A375 (cell line): Measurements from ENCODE around the gene STARD7. TPM values are rescaled to one million over a fixed set of nuclear protein-coding genes. Genes with fewer than 3 reads are reported as not detected.

Experiments used
- total RNA-seq: library from RNA; depleted of rRNA; stranded (reverse); fragments of >200 nt; shearing (Covaris generic); gene quantifications from 2 replicates; pipeline ENCODE4 v1.2.3, GENCODE V29; 2014; rRNA removed

STARD7 gene, protein sequence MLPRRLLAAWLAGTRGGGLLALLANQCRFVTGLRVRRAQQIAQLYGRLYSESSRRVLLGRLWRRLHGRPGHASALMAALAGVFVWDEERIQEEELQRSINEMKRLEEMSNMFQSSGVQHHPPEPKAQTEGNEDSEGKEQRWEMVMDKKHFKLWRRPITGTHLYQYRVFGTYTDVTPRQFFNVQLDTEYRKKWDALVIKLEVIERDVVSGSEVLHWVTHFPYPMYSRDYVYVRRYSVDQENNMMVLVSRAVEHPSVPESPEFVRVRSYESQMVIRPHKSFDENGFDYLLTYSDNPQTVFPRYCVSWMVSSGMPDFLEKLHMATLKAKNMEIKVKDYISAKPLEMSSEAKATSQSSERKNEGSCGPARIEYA
- 66.6 and 73.0 TPM in 2 replicates for total RNA-seq

GRCh38 chr2:96208143-96209010 is at the start of gene STARD7:
TSS of gene STARD7 (minus strand) at chr2:96208827. CDS start at chr2:96208434, 393 bp downstream.

DNA sequence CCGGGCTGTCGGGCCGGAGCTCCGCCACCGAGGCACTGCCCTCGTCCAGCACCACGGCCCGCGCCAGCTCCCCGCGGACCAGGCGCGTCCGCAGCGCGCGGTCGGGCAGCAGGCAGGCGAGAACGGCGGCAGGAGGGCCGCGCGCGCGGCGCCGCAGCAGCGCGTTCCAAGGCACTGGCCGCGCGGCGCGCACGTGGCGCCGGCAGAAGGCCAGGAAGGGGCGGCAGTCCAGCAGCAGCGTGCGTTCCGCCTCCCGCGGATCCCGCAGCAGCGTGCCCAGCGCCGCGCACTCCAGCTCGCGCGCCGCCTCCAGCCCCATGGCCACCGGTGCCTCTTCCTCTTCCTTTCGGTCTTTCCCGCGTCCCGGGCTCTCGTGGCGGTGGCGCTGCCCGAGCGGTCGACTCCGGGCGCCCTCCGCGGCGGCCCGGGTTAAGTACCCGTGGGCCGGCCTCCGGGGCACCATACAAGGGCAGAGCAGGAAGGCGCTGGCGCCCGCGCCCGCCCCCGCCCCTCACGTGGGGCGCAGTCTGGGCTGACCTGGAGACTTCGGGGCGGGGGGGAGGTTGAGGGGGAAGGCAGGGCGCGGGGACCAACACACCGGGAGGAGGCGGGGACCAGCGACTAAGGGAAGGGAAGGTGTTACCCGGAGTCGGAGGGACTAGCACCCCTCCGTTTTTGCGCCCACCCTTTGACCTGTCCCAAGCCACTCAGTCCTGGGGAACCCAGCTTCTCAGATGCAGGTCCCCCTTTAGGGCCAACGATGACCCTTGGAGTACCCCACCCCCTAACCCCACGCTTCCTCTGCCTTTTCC is 63.4 kb downstream of the STARD7 start, which contains the start of gene DUSP2:
TSS of gene DUSP2 (minus strand) at position 405 of the 812 bp plus-strand sequence. CDS start at position 319, 86 bp downstream.

DNA sequence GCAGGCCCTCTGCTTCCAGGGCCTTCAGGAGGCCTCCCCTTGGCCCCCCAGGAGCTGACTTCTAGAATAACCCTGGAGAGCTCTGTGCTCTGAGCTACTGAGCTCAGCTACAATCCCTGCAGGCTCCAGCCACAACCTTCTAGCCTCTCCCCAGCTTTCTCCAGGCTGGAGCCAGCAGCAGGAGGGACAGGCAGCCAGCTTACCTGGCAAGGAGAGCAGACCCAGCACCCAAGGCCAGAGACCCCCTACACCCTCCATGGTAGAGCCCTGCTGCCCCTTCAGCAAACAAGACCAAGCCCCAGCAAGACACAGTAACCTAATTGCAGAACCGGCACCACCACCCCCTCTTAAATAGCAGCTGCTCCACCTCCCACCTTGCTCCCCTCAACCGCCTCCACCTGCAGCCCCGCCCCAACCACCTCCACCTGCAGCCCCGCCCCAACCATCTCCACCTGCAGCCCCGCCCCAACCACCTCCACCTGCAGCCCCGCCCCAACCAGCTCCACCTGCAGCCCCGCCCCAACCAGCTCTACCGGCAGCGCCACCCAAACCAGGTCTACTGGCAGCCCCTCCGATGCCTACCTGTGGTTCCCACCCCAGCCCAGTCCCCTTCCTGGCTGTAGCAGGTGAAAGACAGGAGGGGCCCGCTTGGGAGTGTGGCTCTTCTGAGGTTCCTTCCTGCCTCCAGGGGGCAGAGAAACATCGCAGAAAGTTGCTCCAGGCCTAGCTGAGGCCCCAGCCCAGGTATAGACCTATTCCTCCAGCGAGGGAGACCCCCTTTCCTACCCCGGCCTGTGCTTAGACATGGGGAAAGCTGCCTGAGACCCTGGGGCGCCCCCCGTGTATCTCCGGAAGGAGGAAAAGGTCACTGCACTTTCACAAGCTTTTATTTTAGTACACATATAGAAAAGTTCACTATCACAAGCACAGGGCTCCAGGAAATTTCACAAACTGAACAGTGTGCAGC is 70.2 kb downstream of the STARD7 start, which contains the start of gene ASTL:
TSS of gene ASTL (minus strand) at position 324 of the 967 bp plus-strand sequence. CDS start at position 258, 66 bp downstream.

Other genes starting within 250 kb of the STARD7 start
- gene ANKRD36C, start 217.0 kb downstream of the STARD7 start, total RNA-seq: 22.6 and 22.7 TPM in 2 replicates
- gene GPAT2, start 173.9 kb downstream of the STARD7 start, total RNA-seq: not detected in 2 replicates
- gene ADRA2B, start 92.3 kb downstream of the STARD7 start, total RNA-seq: not detected in 2 replicates
- not detected in 2 replicates for gene ASTL, start 70.3 kb downstream of the STARD7 start, total RNA-seq
- gene DUSP2, start 63.4 kb downstream of the STARD7 start, total RNA-seq: 17.0 and 18.2 TPM in 2 replicates
- 10.4 and 14.6 TPM in 2 replicates for gene TMEM127, start 57.2 kb upstream of the STARD7 start, total RNA-seq
- gene CIAO1, start 57.4 kb upstream of the STARD7 start, total RNA-seq: 95.5 and 104 TPM in 2 replicates
- 51.7 and 67.3 TPM in 2 replicates for gene SNRNP200, start 96.7 kb upstream of the STARD7 start, total RNA-seq
- 10.1 and 11.2 TPM in 2 replicates for gene ITPRIPL1, start 116.5 kb upstream of the STARD7 start, total RNA-seq
- 38.4 and 43.9 TPM in 2 replicates for gene NCAPH, start 126.9 kb upstream of the STARD7 start, total RNA-seq